A549 (cell line): ENCODE measurements around the gene DHX29.

Experiments
- CTCF ChIP-seq: fragments of >200 bp; sonication (Bioruptor Twin); formaldehyde crosslinking; IDR thresholded peaks from 3 replicates; pipeline ENCODE4 v1.5.1; 2016
- EP300 ChIP-seq, 2 experiments: fragments of >200 bp; sonication (Bioruptor Twin); formaldehyde crosslinking; IDR thresholded peaks; 2 replicates in 1 of 2; 3 replicates in 1 of 2; pipeline ENCODE4 v1.6.1; 2016 to 2017

- TF ChIP-seq CTCF = no peak
- no peak for TF ChIP-seq EP300 (IDR thresholded peaks at IDR 0.05)
These were observed 79.6 kb downstream of the DHX29 start for GRCh38 chr5:55227664-55228430.
